AG04450 (cell line): ENCODE measurements around the gene ADH5. TPM values are rescaled to one million over a fixed set of nuclear protein-coding genes. Genes with fewer than 3 reads are reported as not detected.
"Not testable (repeated sequence)": the region's sequence is repeated elsewhere in the genome, so short reads cannot be mapped to it uniquely, and the experiment has no call there.

Experiments
- CTCF ChIA-PET: fragments of 300-600, 350-600 bp; formaldehyde crosslinking; extraction: SDS; loops from one replicate; lab custom pipeline; 2022; ENCODE audit warnings: antibody characterized with exemption, inconsistent platforms; lab: Charles Lee
- POLR2A ChIA-PET: fragments of 350-600 bp; formaldehyde crosslinking; extraction: SDS; loops from one replicate; lab custom pipeline; 2021; ENCODE audit warnings: antibody characterized with exemption, inconsistent platforms; lab: Yijun Ruan, JAX
- DNase-seq: peaks from one replicate; pipeline ENCODE4 v3.0.0-alpha.2; 2011; ENCODE audit warnings: low read depth, low spot score
- H3K27ac ChIP-seq: one replicate; pipeline ENCODE4 v1.5.1; 2012; ENCODE audit warnings: low read depth, low read length, control low read depth
- H3K27me3 ChIP-seq: one replicate; pipeline ENCODE4 v1.6.0; 2012; ENCODE audit warnings: low read length; ENCODE audit not compliant: control insufficient read depth, insufficient read depth
- H3K4me3 ChIP-seq: 2 replicates; pipeline ENCODE4 v1.5.1; 2011; ENCODE audit warnings: mild to moderate bottlenecking, low read depth, low read length, control low read depth
- H3K9me3 ChIP-seq: 2 replicates; pipeline ENCODE4 v1.5.1; 2012; ENCODE audit warnings: low read length; ENCODE audit not compliant: control insufficient read depth, insufficient read depth
- polyA plus RNA-seq: library from polyadenylated mRNA; depleted of rRNA; stranded (reverse); fragments of >200 nt; gene quantifications from 2 replicates; pipeline ENCODE4 v1.2.3, GENCODE V29; 2011
- TF ChIP-seq, protein P1 (sequence below): IDR thresholded peaks from 2 replicates; pipeline ENCODE4 v1.5.1; 2011; ENCODE audit warnings: low read depth, low read length, control low read depth, inconsistent platforms

The ADH5 gene
- polyA plus RNA-seq, 1 experiment = 437 TPM

DNA sequence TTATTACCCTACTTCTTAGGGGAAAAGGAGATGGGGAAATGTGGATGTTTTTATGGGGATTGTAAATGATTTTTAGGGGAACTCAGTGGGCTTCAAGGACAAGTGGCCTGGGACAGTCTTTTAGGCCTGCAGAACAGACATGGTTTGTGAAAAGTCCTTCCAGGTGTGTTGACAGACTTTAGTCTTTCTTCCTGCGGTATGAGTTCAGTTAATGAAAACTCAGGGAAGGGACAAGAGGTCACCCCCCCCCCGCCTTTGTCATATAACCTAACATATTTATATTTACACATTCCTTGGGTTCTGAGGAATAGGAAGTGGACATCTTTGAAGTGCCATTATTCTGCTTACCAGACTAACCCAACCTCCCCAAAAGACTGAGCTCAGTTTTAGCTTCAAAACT, 61.3 kb downstream of the ADH5 start:
- no peaks in the 10 kb centered on the region for H3K27me3 ChIP-seq
- no peak overlapping the region for H3K27ac ChIP-seq
- ChIA-PET POLR2A (interaction anchor here (0.8 kb wide), 1 partner anchor 11 kb away, joined by 3 read pairs; no protein-coding TSS in a partner anchor), CTCF (interaction anchor here (1.7 to 2.6 kb wide), 2 partner anchors 29 to 32 kb away, joined by 7 to 10 read pairs; partner anchors contain the start of gene METAP1)
- H3K9me3 ChIP-seq = peaks cover 4% of the 10 kb centered on the region
- TF ChIP-seq, protein P1, sequence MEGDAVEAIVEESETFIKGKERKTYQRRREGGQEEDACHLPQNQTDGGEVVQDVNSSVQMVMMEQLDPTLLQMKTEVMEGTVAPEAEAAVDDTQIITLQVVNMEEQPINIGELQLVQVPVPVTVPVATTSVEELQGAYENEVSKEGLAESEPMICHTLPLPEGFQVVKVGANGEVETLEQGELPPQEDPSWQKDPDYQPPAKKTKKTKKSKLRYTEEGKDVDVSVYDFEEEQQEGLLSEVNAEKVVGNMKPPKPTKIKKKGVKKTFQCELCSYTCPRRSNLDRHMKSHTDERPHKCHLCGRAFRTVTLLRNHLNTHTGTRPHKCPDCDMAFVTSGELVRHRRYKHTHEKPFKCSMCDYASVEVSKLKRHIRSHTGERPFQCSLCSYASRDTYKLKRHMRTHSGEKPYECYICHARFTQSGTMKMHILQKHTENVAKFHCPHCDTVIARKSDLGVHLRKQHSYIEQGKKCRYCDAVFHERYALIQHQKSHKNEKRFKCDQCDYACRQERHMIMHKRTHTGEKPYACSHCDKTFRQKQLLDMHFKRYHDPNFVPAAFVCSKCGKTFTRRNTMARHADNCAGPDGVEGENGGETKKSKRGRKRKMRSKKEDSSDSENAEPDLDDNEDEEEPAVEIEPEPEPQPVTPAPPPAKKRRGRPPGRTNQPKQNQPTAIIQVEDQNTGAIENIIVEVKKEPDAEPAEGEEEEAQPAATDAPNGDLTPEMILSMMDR = no peak
- DNase-seq = no peak
- H3K4me3 ChIP-seq = no peak overlapping the region

DNA sequence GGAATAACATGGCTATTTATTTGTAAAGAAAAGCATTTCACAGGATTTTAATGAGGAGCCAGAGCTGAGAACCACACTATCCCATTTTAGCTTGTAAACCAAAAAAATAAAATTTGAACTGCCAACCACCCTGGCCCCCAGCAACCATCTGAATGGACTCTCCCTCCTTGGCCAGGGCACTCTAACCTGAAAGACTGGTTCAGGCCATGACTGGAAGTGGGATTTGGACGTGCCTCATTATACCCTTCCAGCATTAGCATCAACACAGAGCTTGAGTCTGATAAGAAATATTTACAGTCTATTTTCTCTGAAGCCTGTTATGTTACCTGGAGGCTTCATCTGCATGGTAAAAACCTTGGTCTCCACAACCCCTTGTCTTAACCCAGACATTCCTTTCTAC, 63.1 kb downstream of the ADH5 start:
- ChIA-PET CTCF (interaction anchor here (2.6 kb wide), 1 partner anchor 31 kb away, joined by 10 read pairs; no protein-coding TSS in a partner anchor), POLR2A (no interaction called here)
- H3K27ac ChIP-seq = no peak overlapping the region
- DNase-seq = no peak
- TF ChIP-seq, protein P1 = no peak
- no peaks in the 10 kb centered on the region for H3K27me3 ChIP-seq
- no peak overlapping the region for H3K4me3 ChIP-seq
- peaks cover 12% of the 10 kb centered on the region for H3K9me3 ChIP-seq

DNA sequence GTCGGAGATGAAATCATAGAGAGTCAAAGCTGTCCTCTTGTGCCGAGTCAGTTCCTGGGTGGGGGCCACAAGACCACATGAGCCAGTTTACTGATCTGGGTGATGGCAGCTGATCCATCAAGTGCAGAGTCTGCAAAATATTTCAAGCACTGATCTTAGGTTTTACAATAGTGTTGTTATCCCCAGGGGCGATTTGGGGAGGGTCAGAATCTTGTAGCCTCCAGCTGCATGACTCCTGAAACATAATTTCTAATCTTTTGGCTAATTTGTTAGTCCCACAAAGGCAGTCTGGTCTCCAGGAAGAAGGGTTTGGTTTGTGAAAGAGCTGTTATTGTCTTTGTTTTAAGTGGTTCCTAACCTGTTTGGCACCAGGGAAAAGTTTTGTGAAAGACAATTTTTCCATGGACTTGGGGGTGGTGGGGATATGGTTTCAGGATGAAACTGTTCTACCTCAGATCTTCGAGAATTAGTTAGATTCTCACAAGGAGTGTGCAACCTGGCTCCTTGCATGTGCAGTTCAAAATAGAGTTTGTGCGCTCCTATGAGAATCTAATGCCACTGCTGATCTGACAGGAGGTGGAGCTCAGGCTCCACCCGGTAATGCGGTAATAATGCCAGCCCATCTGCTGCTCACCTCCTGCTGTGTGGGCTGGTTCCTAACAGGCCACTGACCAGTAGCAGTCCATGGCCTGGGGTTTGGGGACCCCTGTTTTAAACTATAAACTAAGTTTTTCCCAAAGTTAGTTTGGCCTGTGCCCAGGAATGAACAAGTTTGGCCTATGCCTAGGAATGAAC, 63.9 kb downstream of the ADH5 start:
- Histone ChIP-seq H3K9me3 (peaks cover 16% of the 10 kb centered on the region), H3K27ac (no peak overlapping the region), H3K4me3 (no peak overlapping the region), H3K27me3 (no peaks in the 10 kb centered on the region)
- POLR2A ChIA-PET = no interaction called here
- TF ChIP-seq, protein P1 = no peak
- CTCF ChIA-PET = no interaction called here
- no peak for DNase-seq

DNA sequence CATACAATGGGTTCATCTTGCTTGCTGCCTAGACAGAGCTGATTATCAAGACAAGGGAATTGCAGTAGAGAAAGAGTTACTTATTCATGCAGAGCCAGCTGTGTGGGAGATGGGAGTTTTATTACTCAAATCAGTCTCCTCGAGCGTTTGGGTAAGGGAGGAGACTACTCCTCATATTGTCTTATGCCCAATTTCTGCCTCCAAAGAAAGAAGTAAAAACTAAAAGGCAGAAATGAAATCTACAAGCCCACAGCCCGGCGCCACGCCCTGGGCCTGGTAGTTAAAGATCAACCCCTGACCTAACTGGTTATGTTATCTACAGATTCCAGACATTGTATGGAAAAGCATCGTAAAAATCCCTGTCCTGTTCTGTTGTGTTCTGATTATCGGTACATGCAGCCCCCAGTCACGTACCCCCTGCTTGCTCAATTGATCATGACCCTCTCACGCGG, 64.8 kb downstream of the ADH5 start:
- CTCF ChIA-PET = interaction anchor here (1.1 kb wide), 1 partner anchor 29 kb away, joined by 3 read pairs; the partner anchor contains the start of gene METAP1
- H3K27me3 ChIP-seq, POLR2A ChIA-PET, H3K27ac ChIP-seq, H3K4me3 ChIP-seq, DNase-seq: not testable (repeated sequence)
- peaks cover 16% of the 10 kb centered on the region for H3K9me3 ChIP-seq

DNA sequence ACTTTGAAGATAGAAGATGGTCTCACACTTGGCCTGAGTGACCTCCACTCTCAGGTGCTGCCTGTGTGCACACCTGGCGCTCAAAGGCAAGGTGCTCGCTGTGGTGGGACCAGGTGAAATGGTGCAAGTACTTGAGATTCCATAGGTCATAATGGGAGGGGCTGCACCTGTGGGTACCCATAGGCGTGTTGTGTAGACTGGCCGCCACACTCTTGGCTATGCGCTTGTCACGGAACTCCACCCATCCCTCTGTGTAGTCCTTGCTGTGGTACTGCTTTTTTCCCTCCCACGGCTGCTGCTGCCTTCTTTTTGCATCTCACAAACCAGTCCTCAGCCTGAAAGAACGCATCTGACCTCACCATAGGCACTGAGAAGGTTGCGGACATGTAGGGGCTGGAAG, 66.0 kb downstream of the ADH5 start:
- no peak overlapping the region for H3K27ac ChIP-seq
- peaks cover 16% of the 10 kb centered on the region for H3K9me3 ChIP-seq
- TF ChIP-seq, protein P1 = no peak
- POLR2A ChIA-PET = no interaction called here
- no peak overlapping the region; the same call in 1 of the 2 replicates for H3K4me3 ChIP-seq
- DNase-seq = no peak
- CTCF ChIA-PET = interaction anchor here (1.1 kb wide), 1 partner anchor 27 kb away, joined by 3 read pairs; the partner anchor contains the start of gene METAP1
- H3K27me3 ChIP-seq = no peaks in the 10 kb centered on the region
